Brain microvascular endothelial cell (primary cell): ENCODE measurements around the gene LDHD.

ENCODE experiments used
- DNase-seq: peaks from one replicate; pipeline ENCODE4 v3.0.0-alpha.2; 2020
- H3K27ac ChIP-seq: fragments of 250-450 bp; sonication (Bioruptor Pico); 2 replicates; pipeline ENCODE4 v1.5.1; 2020; ENCODE audit warnings: mild to moderate bottlenecking, moderate library complexity
- H3K27me3 ChIP-seq: fragments of 250-450 bp; sonication (Bioruptor Pico); replicated peaks from 2 replicates; pipeline ENCODE4 v1.5.1; 2020; ENCODE audit warnings: mild to moderate bottlenecking
- H3K36me3 ChIP-seq: fragments of 250-450 bp; sonication (Bioruptor Pico); replicated peaks from 2 replicates; pipeline ENCODE4 v1.5.1; 2020; ENCODE audit warnings: mild to moderate bottlenecking
- H3K4me3 ChIP-seq: 2 replicates; pipeline ENCODE4 v1.5.1; 2011; ENCODE audit warnings: low read depth, mild to moderate bottlenecking, control low read depth, low read length, moderate library complexity
- in situ Hi-C: cut with HindIII; loops from 2 replicates; pipeline ENCODE4 v1.10.0; 2017; ENCODE audit warnings: low sequenced_read_pairs, low pct_ligation_motif_present
- TF ChIP-seq, protein P1 (sequence below): IDR thresholded peaks from 2 replicates; pipeline ENCODE4 v1.5.1; 2011; ENCODE audit warnings: low read depth, mild to moderate bottlenecking, moderate library complexity, low read length, control low read depth, inconsistent platforms; ENCODE audit errors: missing control alignments

LDHD gene

DNA sequence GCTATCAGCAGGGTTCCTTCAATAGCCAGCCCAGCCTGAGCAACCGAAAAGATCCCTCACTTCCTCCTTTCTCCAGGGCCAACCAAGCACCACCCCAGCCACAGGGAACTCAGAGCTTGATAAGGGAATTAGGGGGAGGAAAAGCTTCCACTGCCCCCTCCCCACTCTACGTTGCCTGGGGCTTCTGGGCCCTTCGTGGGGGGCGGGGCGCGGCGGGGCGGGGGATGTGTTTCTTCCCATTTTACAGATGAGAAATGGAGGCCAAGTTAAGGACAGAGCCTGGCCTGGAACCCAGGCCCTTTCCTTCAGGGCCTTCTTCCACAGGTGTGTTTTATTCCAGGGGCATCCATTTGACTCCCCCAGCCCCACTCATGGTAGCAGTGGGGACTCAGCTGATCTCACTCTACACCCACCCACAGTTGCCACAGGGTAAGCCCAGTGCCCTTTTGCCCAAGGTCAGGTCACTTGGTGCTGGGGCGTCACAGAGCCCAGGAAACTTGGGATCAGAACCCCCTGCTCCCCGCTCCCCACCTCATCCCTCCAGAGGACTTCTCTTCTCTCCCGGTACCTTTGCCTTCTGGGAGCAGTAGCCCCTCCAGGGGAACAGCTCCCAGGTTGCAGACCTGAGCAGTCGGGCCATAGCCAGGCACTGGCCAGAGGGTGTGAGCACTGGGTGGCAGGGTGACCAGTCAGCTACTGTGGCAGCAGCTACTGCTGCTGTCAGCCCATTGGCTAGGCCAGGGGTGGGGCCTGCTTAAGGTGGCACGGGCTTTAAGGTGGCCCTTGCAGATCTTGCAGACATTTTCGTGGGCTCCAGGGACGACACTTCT, at the start of gene LDHD:
Gene LDHD, minus strand, starts transcription at position 700 of the 830 bp plus-strand sequence. Its CDS starts 60 bp downstream, at position 640.
- peak; percentile 41 for DNase-seq
- in situ Hi-C loops: no loop called here
- Histone ChIP-seq H3K27me3 (no peaks in the 10 kb centered on the region), H3K36me3 (no peaks in the 10 kb centered on the region), H3K4me3 (peak within 1 kb of the TSS; percentile 43), H3K27ac (no peak within 1 kb of the TSS)
- TF ChIP-seq, protein P1, sequence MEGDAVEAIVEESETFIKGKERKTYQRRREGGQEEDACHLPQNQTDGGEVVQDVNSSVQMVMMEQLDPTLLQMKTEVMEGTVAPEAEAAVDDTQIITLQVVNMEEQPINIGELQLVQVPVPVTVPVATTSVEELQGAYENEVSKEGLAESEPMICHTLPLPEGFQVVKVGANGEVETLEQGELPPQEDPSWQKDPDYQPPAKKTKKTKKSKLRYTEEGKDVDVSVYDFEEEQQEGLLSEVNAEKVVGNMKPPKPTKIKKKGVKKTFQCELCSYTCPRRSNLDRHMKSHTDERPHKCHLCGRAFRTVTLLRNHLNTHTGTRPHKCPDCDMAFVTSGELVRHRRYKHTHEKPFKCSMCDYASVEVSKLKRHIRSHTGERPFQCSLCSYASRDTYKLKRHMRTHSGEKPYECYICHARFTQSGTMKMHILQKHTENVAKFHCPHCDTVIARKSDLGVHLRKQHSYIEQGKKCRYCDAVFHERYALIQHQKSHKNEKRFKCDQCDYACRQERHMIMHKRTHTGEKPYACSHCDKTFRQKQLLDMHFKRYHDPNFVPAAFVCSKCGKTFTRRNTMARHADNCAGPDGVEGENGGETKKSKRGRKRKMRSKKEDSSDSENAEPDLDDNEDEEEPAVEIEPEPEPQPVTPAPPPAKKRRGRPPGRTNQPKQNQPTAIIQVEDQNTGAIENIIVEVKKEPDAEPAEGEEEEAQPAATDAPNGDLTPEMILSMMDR: no peak

- no peak for DNase-seq
- peaks cover 2% of the 10 kb centered on the region for H3K36me3 ChIP-seq
- no peak overlapping the region for H3K27ac ChIP-seq
- TF ChIP-seq, protein P1: no peak
- H3K4me3 ChIP-seq: no peak overlapping the region
- H3K27me3 ChIP-seq: no peaks in the 10 kb centered on the region
- in situ Hi-C loops: no loop called here
These were observed 43.8 kb upstream of the LDHD start for GRCh38 chr16:75160386-75160785.

- in situ Hi-C loops: no loop called here
- no peaks in the 10 kb centered on the region for H3K27me3 ChIP-seq
- H3K36me3 ChIP-seq: peaks cover 10% of the 10 kb centered on the region
- no peak for DNase-seq
- H3K4me3 ChIP-seq: no peak overlapping the region
- H3K27ac ChIP-seq: no peak overlapping the region
- TF ChIP-seq, protein P1: no peak
These were observed 36.1 kb upstream of the LDHD start for GRCh38 chr16:75152635-75153034.

- peaks cover 10% of the 10 kb centered on the region for H3K36me3 ChIP-seq
- H3K27ac ChIP-seq: no peak overlapping the region
- TF ChIP-seq, protein P1: no peak
- H3K27me3 ChIP-seq: no peaks in the 10 kb centered on the region
- no peak overlapping the region for H3K4me3 ChIP-seq
- in situ Hi-C loops: no loop called here
- no peak for DNase-seq
These were observed 35.2 kb upstream of the LDHD start for GRCh38 chr16:75151798-75152197.

DNA sequence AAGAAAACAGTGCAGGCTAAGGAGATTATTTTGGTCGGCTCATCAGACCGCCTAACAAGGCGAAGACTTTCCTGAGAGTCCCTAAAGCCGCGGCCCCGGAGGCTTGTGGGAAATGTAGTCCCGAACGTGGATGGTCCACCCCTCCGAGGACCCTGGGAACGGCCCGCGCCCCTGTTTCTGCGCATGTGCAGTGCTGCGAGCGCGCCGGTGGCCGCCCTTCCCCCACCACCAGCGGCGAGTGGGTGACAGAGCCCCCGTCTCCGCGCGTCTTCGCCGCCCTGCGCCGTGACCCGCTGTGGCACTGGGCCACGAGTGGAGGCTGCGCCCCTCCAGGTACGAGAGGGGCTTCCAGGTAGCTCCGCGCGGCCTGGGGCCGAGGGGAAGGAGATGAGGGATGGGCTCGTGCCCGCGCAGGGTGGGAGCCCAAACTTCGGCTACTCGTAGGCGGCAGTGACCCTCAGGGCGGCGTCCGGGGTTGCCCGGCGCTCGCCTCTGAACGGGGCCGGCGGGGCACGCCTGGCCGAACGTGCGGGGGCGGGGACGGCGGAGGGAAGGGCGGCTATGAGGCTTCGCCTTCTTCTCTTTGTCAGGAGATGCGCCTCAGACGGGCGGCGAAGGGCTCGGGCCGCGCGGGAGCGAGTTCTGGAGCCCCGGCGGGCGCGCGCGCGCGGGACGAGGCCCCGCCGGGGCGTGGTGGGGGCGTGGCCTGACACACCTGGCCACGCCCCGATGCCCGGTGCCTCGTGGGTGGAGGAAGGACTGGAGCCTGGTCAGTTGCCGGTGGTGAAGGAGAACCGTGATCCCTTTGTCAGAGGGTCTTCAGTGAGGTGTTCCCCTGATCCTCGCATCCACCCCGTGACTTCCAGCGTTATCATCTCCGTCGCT, 32.0 kb upstream of the LDHD start, which contains the start of gene ZFP1:
Gene ZFP1, plus strand, starts transcription at position 214 of the 885 bp plus-strand sequence. CDS start 4,428 bp downstream, outside the sequence.
- TF ChIP-seq, protein P1: no peak
- in situ Hi-C loops: no loop called here
- peaks cover 2% of the 10 kb centered on the region for H3K36me3 ChIP-seq
- H3K27ac ChIP-seq: peak within 1 kb of the TSS; percentile 87
- peak; percentile 90 for DNase-seq
- H3K4me3 ChIP-seq: peak within 1 kb of the TSS; percentile 91
- no peaks in the 10 kb centered on the region for H3K27me3 ChIP-seq
